Stimulated activated CD8-positive, alpha-beta memory T cell treated with anti-CD3 and anti-CD28 coated beads, Interleukin-4, amount 100 ng/mL, for 48 hours (primary cell): ENCODE results near the gene CFAP54.
"Not testable (repeated sequence)": the region's sequence is repeated elsewhere in the genome, so short reads cannot be mapped to it uniquely, and the experiment has no call there.

Experiments used
- DNase-seq: peaks from one replicate; pipeline ENCODE4 v3.0.0-alpha.2; 2020

CFAP54 gene

DNA sequence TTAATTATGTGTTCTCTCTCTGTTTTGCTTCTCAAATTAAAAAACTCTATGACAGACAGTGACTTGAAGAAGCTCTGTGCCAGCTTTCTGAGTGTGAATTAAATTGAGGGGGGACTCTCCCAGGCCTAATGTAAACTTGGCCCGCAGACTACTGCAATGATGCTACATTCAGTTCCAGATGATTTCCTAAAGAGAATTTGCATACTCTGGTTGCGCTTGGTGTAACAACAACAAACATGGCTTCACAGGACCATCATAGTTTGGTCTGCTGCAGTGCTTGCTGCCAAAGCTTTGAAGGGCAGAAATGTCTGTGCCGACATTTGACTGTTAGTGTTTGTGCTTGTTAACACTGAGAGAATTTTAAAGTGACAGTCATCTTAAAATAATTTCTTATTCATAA lies 25.0 kb downstream of the CFAP54 start:
- DNase-seq: no peak

DNA sequence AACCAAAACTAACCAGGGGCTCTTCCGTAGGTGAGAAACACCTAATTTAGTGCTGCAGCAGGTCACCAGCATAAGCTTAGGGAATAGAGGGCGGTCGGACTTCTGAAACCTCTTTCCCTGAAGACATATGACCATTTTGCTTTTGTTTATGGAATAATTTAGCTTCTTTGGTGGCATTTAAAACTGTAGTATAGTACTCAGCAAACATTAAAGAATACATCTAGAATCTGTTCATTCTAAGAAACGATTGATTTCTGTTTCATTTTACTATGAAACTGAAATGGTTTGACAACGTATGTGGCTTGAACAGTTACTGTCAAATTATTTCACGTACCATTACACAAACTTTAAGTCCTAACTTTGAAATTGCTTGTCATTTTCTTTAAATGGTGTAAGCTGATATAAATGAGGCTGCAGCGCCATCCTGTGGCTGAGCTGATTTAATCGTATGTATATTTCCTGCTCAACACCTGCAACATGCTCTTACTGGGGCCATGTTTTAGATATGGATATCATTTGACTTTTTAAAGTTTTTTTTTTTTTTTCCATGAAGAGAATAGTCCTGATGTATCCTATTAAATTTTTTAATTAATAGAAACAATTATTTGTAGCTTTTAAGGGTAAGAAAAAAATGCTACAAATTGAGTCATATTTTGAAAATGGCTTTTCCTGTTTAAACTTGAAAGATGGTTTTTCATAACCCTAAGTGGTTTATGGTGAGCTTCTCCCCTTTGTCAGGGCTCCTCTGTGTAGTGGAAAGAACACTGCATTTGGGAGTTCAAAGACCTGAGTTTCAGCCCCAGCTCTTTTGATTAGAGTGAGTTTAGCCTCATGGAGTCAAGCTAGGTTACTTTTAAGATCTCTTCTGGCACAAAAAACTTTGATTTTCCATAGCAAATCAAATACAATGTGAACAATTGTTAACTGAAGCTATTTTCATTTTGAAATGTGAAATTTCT lies 27.4 kb downstream of the CFAP54 start:
- peak; percentile 92 for DNase-seq

DNA sequence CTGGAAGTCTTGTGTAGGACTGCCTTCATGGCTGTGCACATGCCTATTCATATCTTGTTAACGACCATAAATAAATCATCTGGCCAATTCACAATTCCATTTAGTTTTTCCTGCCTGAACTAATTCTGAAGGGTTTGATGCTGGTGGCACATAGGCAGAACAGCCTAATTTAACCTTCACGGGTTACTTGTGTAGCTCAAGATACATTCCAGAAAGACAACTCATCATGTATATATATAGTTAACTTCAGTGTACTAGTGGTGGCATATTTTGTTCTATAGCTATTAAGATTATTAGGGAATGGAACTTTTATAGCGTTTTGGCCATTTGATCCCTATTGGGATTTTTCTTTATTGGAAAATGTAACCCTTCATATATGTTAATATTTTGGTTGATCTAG lies 31.4 kb downstream of the CFAP54 start:
- DNase-seq: no peak

DNA sequence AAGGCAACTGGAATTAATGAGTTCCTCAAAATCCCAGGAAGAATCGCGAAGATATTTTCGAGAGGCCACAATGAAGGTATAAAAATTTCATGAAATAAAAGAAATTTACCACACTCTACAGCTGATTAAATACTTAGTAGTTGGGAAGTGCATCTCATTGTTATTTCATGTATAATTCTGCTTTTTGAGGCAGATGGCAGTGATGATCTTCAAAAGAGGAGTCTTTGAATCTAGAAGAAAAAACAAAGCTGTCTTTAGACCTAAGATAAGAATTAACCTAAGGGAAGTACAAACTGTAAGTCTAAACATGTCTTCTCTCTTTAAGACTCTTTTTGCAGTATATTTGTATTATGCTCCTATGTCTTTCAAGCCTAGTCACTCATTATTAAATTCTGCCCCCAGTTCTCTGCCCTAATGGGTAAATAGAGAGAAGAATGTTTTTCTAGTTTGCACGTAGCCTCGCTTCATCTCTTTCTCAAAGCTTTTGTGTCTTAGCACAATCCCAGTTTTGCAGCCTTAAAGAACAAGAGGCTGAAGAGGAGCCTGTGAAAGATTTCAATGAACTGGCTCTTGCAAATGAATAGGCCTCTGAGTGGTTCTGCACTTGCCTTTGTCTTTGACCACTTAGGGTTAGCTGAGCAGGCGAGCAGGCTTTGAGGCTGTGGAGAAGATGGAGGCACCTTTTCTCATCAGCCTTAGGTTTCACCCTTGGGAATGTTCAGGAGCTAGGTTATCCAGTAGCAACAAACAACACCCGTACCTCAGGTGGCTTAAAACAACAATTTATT lies 32.7 kb downstream of the CFAP54 start:
- no peak for DNase-seq

DNA sequence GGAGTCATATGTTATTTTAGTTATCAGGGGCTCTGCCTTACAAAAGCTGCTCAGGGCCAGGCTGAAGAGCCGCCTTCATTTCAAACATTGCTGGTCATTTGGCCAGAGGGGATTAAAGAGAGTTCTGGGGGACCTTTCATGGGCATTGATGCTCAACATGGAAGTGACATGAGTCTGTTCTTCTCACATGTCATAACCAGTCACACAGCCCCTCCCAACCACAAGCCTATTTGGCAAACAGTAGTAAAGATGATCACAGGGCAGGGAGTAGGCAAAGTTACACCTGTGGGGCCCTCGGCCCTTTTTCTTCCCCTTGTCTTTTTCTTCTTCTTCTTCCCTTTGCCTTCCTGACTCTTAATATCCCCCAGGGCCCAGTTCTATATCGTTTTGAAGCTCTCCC lies 33.3 kb downstream of the CFAP54 start:
- no peak for DNase-seq

DNA sequence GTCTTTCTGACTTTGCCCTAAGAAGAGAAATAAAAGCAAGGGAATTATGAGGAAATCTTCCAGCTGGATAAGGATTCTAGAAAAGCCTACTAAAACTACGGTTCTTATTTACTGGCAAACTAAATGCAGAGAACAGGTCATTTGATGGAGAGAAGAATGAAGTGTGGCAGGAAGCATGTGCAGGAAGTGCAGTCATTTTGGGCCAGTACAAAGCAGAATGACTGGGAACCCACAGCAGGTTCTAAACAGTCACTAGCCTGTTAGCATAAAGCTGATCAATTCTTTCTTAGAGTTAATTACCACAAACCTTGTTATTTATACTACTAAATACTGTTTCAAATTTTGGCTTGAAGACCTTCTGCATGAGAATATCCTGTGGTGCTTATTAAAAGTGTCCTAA lies 36.7 kb downstream of the CFAP54 start:
- DNase-seq: no peak

DNA sequence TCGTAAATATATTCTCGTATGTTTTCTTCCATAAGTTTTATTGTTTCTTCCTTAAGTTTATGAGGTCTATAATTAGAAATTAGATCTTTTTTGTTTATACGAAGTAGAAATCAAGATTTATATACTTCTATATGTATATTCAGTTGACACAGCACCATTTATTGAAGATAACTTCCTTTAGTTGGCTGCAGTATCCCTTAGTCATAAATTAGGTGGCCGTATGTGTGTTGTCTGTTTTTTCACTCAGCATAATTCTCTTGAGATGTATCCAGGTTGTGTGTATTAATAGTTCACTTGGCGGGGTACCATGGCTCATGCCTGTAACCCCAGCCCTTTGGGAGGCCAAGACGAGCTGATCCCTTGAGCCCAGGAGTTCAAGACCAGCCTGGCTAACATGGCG lies 40.5 kb downstream of the CFAP54 start:
- DNase-seq: no peak

DNA sequence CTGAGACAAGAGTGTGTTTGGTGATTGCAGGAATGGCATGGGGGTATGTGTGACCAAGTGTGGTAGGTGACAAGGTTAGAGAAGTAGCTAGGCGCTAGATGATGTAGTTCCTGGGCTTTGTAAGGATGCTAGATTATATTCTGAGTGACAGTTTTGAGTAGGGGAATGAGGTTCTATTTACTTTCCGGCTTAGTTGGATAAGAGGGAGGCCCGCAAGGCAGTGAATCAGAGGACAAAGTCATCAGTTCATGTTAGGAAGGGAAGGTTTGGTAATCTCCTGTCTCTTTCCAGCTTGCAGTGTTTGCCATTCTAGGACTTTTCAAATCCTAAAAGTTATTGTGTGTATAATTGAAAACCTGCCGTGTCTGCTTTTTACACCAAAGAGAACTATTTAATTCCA lies 45.0 kb downstream of the CFAP54 start:
- no peak for DNase-seq

DNA sequence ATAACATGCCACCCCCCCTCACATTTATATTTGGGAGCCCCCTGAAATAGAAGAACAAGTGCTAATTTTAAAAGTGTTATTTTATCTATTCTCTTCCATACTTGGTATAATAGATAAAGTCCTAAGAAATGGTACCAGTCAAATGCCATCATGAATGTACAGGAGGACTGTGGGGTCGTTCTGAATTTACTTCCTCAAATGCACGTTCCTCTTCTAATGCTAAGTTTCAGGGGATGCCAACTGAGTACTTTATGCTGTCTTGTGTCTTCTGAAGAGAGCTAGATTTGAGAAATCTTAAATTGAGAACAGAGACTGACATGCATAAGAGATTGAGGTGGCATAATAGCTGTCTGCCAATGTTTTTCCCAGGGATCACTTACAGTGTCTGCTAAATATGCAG lies 59.0 kb downstream of the CFAP54 start:
- no peak for DNase-seq

DNA sequence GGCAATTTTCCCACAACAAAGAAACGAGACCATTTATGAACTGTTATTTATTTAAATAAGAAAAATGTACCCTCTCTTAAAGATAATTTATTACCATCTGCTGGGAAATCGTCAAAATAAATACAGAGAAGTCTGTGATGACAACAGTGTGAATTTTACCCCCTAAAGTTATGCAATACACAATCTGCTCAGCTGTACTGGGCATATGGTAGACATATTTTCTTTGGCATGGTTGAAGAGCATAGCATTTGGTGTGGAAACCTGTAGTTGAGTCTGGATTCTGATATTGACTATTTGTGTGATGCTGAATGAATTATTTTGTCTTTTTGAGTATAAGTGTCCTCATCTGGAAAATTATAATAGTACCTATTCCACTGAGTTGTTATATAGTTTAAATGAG lies 60.0 kb downstream of the CFAP54 start:
- DNase-seq: no peak

DNA sequence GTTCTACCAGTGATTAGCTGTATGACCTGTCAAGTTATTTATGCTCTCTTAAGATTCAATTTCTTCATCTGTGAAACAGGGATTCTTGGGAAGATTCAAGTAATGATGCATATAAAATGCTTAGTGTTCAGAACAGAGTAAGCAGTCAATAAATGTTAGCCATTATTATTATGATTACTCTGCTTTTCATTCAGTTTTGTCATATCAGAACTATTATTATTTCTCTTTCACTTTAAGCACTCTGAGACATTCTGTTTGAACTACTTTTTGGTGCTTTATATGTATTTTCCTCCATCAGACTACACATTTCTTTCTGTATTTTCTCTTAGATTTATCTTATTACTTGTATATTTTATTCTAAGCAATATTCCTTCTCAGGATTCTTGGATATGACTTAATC lies 81.2 kb downstream of the CFAP54 start:
- no peak for DNase-seq

DNA sequence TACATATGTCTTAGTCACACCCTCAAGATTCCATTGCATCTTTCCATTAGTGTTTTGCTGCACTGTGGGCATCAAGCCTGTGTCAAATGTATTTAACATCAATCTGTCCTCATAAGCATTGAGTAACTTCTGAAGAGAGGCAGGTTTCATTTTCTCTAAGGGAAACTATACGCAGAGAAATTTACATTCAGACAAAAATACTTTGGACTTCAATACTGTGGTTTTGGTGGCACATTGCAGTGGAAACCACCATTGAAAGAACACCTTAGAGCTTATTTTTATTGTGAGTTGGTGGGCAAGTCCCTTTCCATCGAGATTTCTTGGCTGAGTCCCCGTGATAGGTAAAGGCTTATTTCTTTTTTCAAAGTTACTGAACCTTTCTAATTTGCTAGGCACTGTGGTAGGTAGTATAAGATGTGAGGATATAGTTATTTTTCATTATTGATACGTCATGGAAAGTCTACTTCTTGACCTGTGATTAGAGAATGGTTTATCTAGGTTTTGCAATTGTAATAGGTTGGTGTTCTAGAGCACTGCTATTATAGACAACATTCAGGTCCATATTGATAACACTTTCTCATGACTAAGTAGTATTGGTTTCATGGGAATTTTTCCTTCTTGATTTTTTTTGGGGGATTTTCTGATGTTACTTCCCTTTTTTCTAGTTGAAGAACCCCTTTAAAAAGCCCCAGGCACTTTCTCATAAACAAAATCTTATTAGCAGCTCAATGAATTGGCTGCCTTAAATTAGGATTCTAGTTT lies 81.9 kb downstream of the CFAP54 start:
- no peak for DNase-seq

DNA sequence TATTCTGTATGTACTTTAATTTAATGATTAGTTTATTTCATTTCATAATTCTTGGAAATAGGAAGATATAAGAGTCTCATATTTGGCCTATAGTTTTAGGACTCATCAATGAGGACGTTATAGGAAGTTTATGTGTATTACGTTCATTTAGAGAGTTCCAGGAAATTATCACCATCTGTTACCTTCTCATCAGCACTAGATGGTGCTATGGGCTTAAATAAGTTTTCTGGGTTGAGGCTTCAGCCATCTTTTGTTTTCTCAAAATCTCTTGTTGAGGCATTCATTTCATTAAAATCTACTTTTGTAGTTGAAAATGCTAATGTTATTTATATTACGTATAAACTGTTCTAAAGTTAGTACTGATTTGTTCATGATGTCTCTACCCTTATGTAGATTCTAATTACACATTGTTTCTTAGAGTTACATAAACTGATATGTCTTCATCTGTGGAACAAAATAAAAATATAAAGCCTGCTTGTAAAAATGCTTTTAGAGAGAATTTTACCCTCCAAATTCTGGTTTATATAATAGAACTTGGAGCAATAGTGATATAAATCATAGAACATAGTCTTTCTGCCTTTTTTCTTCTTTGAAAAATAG lies 89.2 kb downstream of the CFAP54 start:
- no peak for DNase-seq

DNA sequence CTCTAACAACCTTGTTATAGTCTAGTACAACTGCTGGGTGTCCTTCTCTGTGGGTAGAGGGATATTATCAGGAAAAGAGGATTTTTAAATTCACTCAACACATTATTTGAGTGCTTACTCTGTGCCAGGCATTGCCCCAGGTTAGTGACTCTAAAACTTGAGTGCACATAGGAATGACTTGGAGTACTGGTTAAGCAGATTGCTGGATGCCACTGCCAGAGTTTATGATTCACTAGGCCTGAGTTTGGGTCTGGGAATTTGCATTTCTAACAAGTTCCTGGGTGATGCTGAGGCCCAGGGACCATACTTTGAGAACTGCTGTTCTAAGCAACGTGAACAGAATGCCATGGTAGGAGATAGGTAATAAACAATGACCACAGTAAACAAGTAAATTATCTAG lies 96.6 kb downstream of the CFAP54 start:
- DNase-seq: no peak

DNA sequence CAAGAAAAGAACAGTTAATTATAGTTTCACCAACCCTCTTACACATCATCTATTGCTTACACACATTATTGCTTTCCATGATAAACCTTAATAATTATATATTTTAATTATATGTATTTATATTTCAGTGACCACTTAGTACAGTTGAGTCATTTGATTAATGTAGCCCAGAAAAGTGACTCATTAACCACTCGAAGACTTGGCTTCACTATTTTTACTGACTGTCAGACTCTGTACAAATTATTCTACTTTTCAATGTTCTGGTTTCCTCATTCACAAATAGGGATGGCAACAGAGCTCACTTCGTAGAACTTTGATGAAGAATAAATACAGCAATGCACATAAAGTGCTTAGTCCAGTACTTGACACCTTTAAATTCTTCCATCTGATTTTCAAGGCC lies 98.3 kb downstream of the CFAP54 start:
- no peak for DNase-seq

DNA sequence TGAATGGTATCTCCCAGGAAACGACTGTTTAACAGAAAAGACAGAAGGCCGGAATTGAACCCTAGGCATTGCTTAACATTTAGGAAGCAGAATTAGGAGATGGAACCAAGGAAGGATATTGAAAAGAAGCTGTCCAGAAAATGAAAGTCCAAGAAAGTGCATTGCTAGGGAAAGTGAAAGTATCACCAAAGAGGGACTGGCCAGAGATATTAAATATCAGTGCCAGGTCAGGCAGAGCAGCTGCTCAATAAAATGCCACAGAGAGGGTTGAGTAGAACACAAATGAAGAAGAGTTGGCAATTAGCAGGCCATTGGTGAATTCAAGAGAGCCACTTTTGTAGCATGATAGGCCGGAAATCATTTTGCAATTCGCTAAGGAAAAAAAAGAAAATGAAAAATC lies 101.6 kb downstream of the CFAP54 start:
- DNase-seq: no peak

DNA sequence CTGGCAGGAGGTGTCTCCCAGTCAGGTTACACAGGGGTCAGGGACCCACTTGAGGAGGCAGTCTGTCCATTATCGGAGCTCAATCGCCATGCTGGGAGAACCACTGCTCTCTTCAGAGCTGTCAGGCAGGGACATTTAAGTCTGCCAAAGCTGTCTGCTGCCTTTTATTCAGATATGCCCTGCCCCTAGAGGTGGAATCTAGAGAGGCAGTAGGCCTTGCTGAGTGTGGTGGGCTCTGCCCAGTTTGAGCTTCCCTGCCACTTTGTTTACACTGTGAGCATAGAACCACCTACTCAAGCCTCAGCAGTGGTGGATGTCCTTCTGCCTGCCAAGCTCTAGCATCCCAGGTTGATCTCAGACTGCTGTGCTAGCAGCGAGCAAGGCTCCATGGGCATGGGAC lies 115.0 kb downstream of the CFAP54 start:
- not testable (repeated sequence) for DNase-seq

DNA sequence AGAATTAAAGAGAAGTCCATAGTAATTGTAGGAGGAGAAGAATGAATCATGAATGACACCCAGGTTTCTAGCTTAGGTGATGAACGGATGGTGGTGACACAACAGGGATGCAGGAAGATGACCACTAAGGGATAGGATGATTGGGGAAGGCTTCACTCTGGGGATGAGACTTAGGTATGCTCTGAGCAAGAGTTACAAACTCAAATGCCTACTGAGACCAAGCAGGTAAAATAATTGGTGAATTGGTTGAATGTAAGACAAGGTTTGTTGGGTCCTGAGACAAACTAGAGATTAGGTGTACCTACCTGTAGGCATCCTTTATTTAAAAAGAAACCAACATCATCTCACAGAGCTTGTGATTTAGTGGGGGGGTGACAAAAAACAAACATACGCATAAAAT lies 116.3 kb downstream of the CFAP54 start:
- no peak for DNase-seq

DNA sequence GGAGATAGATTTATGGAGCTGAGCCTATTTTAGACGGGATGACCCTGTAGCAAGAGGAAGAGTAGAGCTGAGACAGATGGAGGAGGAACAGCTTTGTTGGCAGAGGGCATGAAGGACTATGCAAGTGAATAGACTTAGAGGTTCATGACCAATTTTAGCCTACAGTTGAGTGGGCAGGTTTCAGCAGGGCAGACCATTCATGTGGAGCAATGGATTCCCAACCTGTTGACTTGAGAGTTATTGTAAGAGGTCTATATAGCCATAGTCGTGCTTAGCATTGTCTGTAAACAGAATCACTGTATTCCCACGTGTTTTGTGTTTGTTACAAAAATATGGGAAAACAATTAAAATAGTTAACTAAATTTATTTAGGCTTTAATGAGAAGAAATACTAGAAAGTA lies 116.8 kb downstream of the CFAP54 start:
- DNase-seq: no peak

DNA sequence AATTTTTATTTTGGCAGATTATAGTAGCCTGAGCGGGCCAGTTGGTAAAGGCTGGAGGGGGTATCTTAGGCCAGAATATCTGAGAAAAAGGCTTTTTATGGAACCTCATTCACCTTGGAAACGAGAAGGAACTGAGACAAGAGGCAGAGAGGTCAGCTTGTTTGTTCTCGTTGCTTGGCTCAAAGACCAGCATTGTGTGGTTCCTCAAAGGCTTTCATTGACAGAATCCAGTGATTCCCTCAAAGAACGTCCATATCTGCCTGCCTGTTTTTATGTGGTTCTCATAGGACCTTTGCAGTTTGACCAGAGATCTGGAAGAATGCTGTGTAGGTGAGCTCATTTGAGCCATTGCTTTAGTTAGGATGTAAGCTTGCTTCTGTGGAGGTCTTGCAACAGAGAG lies 117.3 kb downstream of the CFAP54 start:
- DNase-seq: no peak

DNA sequence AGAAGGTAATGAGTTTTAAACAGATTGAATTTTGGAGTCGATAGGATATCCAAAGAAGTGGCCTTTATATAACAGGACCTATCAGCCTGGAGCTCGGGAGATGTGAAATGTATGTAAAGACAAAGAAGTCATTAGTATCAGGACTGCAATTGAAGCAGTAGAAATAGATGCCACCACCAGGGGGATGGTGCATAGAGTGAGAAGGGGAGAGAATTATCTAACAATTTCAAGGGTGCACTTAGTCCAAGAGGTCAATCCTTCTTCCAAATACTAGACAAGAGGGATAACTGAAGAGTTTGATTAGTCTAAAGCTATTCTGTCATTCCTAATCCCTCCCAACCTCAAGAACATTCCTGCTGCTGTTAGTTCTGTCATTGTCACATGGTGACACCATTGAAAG lies 127.8 kb downstream of the CFAP54 start:
- DNase-seq: no peak

DNA sequence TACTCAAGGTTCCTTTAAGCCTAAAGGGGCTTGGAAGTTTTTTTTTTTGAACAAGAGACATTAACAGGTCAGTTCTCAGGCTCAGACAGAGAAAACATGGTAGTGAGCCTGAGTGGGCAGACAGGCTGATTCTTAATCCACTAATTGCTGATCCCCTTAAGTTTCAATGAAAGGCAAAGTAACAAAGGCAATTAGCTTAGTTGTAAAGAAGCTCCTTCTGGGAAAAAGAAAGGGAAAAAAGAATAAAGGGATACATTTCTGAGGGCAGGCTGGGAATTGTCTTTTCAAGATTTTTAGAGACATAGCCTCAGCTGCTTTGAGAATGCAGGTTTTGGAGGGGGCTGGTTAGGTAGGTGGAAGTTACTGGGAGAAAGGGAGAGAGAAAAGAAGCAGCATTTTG lies 133.8 kb downstream of the CFAP54 start:
- no peak for DNase-seq

DNA sequence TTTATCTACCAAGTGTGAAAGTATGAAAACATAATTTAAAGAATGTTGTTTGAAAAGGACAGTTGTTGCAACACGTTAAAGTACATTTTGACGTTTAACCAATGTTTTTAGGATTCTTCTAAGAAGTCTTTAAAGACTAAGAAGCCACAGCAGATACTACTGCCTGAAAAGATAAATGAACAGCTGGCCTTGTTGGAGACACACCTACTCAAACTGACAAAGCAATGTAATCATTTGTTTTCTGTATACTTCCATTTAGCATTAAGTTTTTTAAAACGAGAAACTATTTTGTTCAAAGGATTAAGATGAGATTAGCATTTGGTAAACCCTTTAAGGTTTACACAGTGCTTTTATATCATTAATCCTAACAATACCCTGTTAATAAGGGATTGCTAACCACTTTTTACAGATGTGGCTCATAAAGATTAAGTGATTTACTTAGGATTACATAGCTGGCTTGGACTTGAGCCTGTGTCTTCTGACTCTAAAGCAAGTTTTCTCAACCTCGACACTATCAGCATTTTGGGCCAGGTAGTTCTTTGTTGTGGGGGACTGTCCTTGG lies 134.4 kb downstream of the CFAP54 start:
- no peak for DNase-seq
